MCF 10A (cell line): ENCODE measurements around the gene NID2. TPM values are rescaled to one million over a fixed set of nuclear protein-coding genes. Genes with fewer than 3 reads are reported as not detected.
A peak's percentile ranks its signal among the peaks of the same experiment; 100 is the strongest.

Source experiments
- BruUV-seq: library from RNA; stranded (reverse); fragments of 400-500 nt; replicated peaks from 2 replicates; lab custom pipeline; 2021; lab: Mats Ljungman, UMichigan
- CTCF ChIA-PET: fragments of 300-600 bp; sonication (Branson Sonifier 250); formaldehyde crosslinking; extraction: SDS; loops from one replicate; lab custom pipeline; 2021; ENCODE audit warnings: antibody characterized with exemption, inconsistent platforms; lab: Yijun Ruan, JAX
- POLR2A ChIA-PET: fragments of 300-600, 350-650 bp; sonication (Branson Sonifier 250); formaldehyde crosslinking; extraction: SDS; loops from one replicate; lab custom pipeline; 2020; ENCODE audit warnings: antibody characterized with exemption, inconsistent platforms; lab: Yijun Ruan, JAX
- DNase-seq: peaks from one replicate; pipeline ENCODE4 v3.0.0-alpha.2; 2018; ENCODE audit not compliant: unreplicated experiment
- H3K27ac Mint-ChIP-seq: one replicate; pipeline ENCODE4 v1.8.0; 2022; ENCODE audit warnings: mild to moderate bottlenecking, low read depth, mixed read lengths; ENCODE audit not compliant: unreplicated experiment
- H3K27me3 Mint-ChIP-seq: one replicate; pipeline ENCODE4 v1.8.0; 2022; ENCODE audit warnings: mixed read lengths; ENCODE audit not compliant: insufficient read depth, unreplicated experiment
- H3K36me3 Mint-ChIP-seq: one replicate; pipeline ENCODE4 v1.8.0; 2022; ENCODE audit warnings: mild to moderate bottlenecking, moderate library complexity, mixed read lengths; ENCODE audit not compliant: insufficient read depth, unreplicated experiment
- H3K4me1 Mint-ChIP-seq: one replicate; pipeline ENCODE4 v1.8.0; 2022; ENCODE audit warnings: mixed read lengths; ENCODE audit not compliant: insufficient read depth, unreplicated experiment
- H3K4me3 Mint-ChIP-seq: one replicate; pipeline ENCODE4 v1.8.0; 2022; ENCODE audit warnings: mild to moderate bottlenecking, moderate library complexity, mixed read lengths; ENCODE audit not compliant: unreplicated experiment
- H3K9me3 Mint-ChIP-seq: one replicate; pipeline ENCODE4 v1.8.0; 2022; ENCODE audit warnings: mixed read lengths; ENCODE audit not compliant: unreplicated experiment
- intact Hi-C: fragments of 100-400 bp; cut with micrococcal nuclease; formaldehyde crosslinking; loops from 2 replicates; pipeline ENCODE4 v1.14.1; 2022
- total RNA-seq: library from RNA; stranded (reverse); gene quantifications from 2 replicates; pipeline ENCODE4 v1.2.3, GENCODE V29; 2022
- TF ChIP-seq, protein P1 (sequence below): fragments of 200-600 bp; IDR thresholded peaks from one replicate; pipeline ENCODE4 v1.8.0; 2022; ENCODE audit warnings: antibody characterized with exemption, mild to moderate bottlenecking; ENCODE audit not compliant: unreplicated experiment

Gene NID2
- total RNA-seq, 1 experiment from 2014 or later, result not detected

DNA sequence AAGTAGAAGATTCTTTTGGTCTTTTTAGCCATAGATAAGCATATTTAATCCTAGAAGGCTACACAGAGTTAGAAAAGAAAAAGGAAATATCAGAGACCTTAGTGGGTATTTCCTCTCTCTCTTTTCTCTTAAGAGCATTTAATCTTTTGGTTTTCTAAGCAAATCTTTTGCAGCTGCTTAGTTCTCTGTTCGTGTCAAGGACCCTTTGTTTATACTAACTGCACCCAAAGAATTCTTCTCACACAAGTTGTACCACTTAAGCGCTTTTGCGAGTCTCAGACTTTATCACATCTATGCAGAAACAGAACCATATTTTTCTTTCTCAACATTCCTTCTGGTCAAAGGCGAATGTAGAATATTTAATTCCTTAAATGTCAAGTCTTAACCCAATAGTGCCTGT is 17.9 kb upstream of the NID2 start:
- BruUV-seq, result no TSS peak
- Mint-ChIP-seq H3K9me3 (peaks cover 17% of the 10 kb centered on the region), H3K36me3 (no peaks in the 10 kb centered on the region), H3K27me3 (no peaks in the 10 kb centered on the region), H3K4me1 (peaks cover 2% of the 10 kb centered on the region), H3K27ac (no peak overlapping the region), H3K4me3 (no peak overlapping the region)
- intact Hi-C loops, result no loop called here
- ChIA-PET POLR2A (no interaction called here), CTCF (no interaction called here)
- TF ChIP-seq, protein P1, sequence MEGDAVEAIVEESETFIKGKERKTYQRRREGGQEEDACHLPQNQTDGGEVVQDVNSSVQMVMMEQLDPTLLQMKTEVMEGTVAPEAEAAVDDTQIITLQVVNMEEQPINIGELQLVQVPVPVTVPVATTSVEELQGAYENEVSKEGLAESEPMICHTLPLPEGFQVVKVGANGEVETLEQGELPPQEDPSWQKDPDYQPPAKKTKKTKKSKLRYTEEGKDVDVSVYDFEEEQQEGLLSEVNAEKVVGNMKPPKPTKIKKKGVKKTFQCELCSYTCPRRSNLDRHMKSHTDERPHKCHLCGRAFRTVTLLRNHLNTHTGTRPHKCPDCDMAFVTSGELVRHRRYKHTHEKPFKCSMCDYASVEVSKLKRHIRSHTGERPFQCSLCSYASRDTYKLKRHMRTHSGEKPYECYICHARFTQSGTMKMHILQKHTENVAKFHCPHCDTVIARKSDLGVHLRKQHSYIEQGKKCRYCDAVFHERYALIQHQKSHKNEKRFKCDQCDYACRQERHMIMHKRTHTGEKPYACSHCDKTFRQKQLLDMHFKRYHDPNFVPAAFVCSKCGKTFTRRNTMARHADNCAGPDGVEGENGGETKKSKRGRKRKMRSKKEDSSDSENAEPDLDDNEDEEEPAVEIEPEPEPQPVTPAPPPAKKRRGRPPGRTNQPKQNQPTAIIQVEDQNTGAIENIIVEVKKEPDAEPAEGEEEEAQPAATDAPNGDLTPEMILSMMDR, result no peak
- no peak for DNase-seq

DNA sequence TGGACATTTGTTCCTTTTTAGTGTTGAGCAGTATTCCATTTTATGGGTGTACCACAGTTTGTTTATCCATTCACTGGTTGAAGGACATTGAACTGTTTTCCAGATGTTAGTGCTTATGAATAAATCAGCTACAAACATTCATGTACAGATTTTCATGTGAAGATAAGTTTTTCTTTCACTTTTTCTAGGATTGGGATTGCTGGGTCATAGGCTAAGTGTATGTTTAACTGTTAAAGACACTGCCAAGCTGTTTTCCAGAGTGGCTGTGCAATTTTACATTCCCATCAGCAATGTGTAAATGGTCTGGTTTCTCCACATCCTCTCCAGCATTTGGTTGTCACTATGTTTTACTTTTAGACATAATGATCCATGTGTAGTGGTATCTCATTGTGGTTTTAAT is 14.0 kb upstream of the NID2 start:
- CTCF ChIA-PET, result interaction anchor here (3.8 kb wide), 1 partner anchor 49 kb away, joined by 15 read pairs; no protein-coding TSS in a partner anchor
- Mint-ChIP-seq H3K27ac (no peak overlapping the region), H3K4me3 (no peak overlapping the region), H3K36me3 (peaks cover 6% of the 10 kb centered on the region), H3K27me3 (no peaks in the 10 kb centered on the region), H3K4me1 (peaks cover 33% of the 10 kb centered on the region), H3K9me3 (peaks cover 17% of the 10 kb centered on the region)
- no TSS peak for BruUV-seq
- DNase-seq, result no peak
- TF ChIP-seq, protein P1, result no peak
- POLR2A ChIA-PET, result interaction anchor here (0.5 kb wide), 1 partner anchor 191 kb away, joined by 6 read pairs; no protein-coding TSS in a partner anchor
- intact Hi-C loops, result no loop called here

DNA sequence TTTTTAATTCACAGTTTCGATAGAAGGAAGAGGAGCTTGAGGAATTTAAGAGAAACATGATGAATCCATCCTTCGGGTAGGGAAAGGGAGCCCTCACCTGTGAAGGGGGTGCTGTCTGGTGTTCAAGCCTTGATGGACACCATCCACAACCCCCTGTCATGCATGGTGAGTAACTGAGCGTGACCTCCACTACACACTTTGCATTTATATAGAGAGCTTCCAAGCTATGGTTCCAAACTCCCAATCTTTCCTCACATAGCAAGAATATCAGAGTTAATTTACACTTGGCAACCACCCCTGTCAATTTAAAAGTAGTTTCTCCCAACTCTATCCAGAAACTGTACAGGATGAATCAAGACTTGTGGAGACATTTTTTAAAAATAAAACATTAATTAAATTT is 13.1 kb upstream of the NID2 start:
- ChIA-PET POLR2A (no interaction called here), CTCF (interaction anchor here (0.9 to 3.8 kb wide), 2 partner anchors 50 to 53 kb away, joined by 3 to 15 read pairs; no protein-coding TSS in a partner anchor)
- intact Hi-C loops, result no loop called here
- TF ChIP-seq, protein P1, result no peak
- Mint-ChIP-seq H3K27ac (no peak overlapping the region), H3K4me1 (peaks cover 33% of the 10 kb centered on the region), H3K27me3 (no peaks in the 10 kb centered on the region), H3K9me3 (peaks cover 17% of the 10 kb centered on the region), H3K36me3 (peaks cover 6% of the 10 kb centered on the region), H3K4me3 (no peak overlapping the region)
- no TSS peak for BruUV-seq
- no peak for DNase-seq

DNA sequence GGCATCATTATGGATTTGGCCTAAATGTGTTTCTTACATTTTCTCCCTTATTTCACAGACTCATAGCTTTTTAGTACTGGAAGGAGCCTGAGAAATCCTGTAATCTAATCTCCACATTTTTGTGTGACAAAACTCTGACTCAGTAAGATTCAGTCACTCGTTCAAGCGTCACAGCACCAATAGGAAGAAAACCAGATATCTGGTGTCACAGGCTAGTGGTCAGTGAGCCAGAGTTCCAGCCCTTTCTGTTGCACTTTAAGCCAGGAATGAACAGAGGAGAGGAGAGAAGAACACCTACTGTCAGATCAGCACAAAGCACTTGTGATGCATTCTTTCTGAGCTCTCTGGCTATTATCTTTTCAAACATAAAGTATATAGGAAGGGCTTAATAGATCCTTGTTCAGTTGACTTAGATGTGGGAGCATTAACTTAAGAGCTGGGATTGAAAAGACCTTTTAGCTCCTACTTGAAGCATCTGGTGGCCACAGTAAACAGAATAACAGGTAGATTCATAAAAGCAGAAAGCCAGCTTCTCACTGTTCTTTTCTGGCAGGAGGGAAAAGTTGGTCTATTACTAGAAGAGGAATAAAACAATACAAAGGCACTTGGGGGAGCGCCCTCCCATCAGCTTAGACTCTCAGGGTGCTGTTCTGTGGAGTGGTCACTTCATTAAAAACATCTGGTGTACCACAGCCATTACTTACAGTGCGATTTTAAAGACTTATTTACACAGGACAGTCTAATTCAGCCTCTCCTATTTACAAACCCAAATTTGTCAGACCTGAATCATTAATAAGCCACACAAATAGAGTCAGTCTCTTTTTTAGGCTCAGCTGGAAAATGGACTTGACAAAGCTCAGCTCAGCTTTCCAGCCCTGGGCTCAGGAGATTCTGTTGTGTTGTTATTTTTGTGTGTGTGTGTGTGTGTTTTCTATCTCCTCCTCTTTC is 12.2 kb upstream of the NID2 start:
- Mint-ChIP-seq H3K9me3 (peaks cover 17% of the 10 kb centered on the region), H3K27ac (peak overlapping the region; percentile 82), H3K4me3 (no peak overlapping the region), H3K4me1 (peaks cover 40% of the 10 kb centered on the region), H3K36me3 (peaks cover 6% of the 10 kb centered on the region), H3K27me3 (no peaks in the 10 kb centered on the region)
- intact Hi-C loops, result no loop called here
- DNase-seq, result peak; percentile 55
- no TSS peak for BruUV-seq
- POLR2A ChIA-PET, result interaction anchor here (0.5 to 2.1 kb wide), 11 partner anchors 10 to 838 kb away, joined by 3 to 10 read pairs (median 3); partner anchors contain the start of gene TXNDC16
- TF ChIP-seq, protein P1, result no peak
- CTCF ChIA-PET, result interaction anchor here (0.6 to 3.8 kb wide), 9 partner anchors 9 to 325 kb away, joined by 3 to 15 read pairs (median 4); no protein-coding TSS in a partner anchor
